Liver (tissue), 3 donors: ENCODE measurements around the gene DYSF.

Experiments
- CTCF ChIP-seq: fragments of 150-350 bp; IDR thresholded peaks from 2 replicates; pipeline ENCODE4 v1.5.1; 2017; ENCODE audit warnings: improper control_type of control experiment, low read depth, low read length; ENCODE audit not compliant: missing input control
- REST ChIP-seq: IDR thresholded peaks from 2 replicates; pipeline ENCODE4 v1.6.1; 2016; ENCODE audit warnings: antibody characterized with exemption, mild to moderate bottlenecking
- RXRA ChIP-seq, 2 donors: IDR thresholded peaks; 2 replicates each; pipeline ENCODE4 v1.6.1; 2017 to 2018; ENCODE audit warnings: antibody characterized with exemption in 2 of 2, mild to moderate bottlenecking in 1 of 2
- ZBTB33 ChIP-seq: IDR thresholded peaks from 2 replicates; pipeline ENCODE4 v1.6.1; 2016; ENCODE audit warnings: antibody characterized with exemption
- donor health status: healthy.
- donor health status: healthy.

- no peak for TF ChIP-seq CTCF
- no peak for TF ChIP-seq REST
- no peak for TF ChIP-seq RXRA (IDR thresholded peaks at IDR 0.05)
- no peak for TF ChIP-seq ZBTB33
Measured at GRCh38 chr2:71643674-71644357, 190.5 kb downstream of the DYSF start.
